ENCODE results near the gene RNASEH1.
A peak's percentile ranks its signal among the peaks of the same experiment; 100 is the strongest.
"Not testable (repeated sequence)": the region's sequence is repeated elsewhere in the genome, so short reads cannot be mapped to it uniquely, and the experiment has no call there.

The RNASEH1 gene

DNA sequence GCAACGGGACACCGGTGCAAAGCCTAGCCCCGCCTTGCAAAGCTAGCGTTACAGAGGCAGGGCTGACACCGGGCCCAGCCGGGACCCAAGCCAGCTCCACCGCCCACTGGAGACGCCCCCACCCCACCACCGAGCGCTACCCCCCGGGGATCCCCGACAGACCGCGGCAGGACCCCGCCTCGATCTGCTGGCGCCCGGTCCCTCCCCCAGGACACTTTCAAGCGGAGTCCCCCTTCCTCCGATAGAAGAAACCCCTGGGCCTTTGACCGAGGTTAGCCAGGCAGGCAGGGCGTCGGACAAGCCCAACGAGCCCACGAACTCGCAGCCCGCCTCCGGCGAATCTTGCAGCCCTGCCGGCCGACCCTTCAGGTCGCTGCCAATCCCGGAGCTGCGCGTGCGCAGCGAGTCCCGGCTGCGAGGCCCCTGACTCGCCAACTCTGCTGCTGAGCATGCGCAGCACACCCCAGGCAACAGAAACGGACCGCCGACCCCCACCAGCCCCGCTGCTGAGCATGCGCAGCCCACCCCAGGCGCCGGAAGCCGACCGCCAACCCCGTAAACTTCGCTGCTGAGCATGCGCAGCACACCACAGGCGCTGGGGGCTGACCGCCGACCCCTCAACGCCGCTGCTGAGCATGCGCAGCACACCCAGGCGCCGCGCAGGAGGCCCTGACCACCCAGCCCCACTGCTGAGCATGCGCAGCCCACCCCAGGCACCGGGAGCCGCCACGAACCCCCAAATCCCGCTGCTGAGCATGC, 39.5 kb downstream of the RNASEH1 start:
- DNase-seq (ENCODE audit: low spot score): peak; percentile 70

DNA sequence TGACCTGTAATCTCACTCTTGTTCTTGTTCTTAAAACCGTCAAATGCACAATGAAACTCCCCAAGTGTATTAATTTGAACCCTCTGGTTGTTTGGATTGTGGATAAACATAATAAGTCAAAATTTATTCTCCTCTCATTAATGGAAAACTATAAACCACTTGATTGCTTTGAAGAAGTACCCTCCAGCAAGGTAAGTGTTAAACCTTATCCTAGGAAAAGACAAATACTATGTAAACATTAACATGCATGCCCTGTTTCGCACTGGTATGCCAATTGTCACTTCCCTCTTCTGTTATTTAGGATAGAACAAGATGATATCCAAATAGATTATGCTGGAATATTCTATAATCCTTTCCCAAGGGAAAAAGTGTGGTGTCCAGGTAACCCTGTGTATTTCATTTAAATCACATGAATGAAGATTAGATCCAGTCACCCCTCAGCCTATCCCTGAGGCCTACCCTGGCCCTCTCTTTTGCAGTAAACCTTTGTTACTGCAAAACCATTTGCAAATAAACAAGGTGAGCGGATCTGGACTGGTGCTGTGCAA, 40.1 kb downstream of the RNASEH1 start:
- DNase-seq (ENCODE audit: low spot score): no peak

DNA sequence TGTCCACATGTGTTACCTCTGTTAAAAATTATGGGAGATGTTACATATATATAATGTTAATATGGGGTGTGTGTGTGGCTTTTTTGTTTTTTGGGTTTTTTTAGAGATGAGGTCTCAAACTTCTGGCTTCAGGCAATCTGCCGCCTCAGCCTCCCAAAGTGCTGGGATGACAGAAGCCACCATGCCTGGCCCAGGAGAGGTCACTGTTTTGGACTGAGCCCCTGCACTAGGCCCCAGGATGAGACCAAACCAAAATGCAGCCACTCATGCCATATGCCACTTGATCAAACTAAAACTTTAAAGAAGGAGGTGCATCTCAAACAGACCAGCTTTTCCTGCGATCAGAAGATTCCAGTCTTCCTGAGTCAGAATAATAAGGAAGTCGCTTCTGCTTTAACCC, 41.3 kb downstream of the RNASEH1 start:
- DNase-seq (ENCODE audit: low spot score): no peak

DNA sequence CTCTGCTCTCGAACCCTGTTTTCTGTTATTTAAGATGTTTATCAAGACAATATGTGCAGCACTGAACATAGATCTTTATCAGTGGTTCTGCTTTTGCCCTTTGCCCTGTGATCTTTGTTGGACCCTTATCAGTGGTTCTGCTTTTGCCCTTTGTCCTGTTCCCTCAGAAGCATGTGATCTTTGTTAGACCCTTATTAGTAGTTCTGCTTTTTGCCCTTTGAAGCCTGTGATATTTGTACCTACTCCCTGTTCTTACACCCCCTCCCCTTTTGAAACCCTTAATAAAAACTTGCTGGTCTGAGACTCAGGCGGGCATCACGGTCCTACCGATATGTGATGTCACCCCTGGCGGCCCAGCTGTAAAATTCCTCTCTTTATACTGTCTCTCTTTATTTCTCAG, 42.7 kb downstream of the RNASEH1 start:
- not testable (repeated sequence) for DNase-seq (ENCODE audit: low spot score)

DNA sequence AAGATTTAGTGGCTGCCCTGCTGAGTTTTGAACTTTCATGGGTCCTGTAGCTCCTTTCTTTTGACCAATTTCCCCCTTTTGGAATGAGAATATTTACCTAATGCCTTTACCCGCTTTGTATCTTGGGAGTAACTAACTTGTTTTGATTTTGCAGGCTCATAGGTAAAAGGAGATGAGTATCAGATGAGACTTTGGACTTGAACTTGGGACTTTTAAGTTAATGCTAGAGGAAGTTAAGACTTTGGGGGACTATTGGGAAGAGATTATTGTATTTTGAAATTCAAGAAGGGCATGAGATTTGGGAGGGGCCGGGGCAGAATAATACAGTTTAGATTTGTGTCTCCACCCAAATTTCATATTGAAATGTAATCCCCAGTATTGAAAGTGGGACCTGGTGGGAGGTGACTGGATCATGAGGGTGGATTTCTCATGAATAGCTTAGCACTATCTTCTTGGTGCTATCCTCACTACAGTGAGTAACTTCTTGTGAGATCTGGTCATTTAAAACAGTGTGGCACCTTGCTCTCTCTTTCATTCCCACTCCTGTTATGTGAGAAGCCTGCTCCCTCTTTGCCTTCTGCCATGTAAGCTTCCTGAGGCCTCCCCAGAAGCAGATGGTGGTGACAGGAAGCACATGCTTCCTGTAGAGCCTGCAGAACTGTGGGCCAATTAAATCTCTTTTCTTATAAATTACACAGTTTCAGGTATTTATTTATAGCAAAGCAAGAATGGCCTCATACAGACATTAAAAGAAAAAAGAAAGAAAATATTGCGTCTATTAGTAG, 44.9 kb downstream of the RNASEH1 start:
- DNase-seq (ENCODE audit: low spot score): no peak

DNA sequence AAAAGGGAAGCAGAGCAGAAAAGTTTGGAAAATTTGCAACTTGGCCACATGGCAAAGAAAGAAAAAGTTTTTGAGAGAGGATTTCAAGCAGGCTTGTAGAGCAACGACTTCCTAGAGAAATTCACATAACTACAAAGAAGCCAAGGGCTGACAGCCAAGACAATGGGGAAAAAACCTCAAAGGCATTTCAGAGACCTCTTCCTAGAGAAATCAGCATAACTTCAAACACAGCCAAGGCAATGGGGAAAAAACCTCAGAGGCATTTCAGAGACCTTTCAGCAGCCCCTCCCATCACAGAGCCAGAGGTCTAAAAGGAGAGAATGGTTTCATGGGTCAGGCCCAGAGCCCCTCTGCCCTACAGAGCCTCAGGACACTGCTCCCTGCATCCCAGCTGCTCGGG, 46.0 kb downstream of the RNASEH1 start:
- no peak for DNase-seq (ENCODE audit: low spot score)

DNA sequence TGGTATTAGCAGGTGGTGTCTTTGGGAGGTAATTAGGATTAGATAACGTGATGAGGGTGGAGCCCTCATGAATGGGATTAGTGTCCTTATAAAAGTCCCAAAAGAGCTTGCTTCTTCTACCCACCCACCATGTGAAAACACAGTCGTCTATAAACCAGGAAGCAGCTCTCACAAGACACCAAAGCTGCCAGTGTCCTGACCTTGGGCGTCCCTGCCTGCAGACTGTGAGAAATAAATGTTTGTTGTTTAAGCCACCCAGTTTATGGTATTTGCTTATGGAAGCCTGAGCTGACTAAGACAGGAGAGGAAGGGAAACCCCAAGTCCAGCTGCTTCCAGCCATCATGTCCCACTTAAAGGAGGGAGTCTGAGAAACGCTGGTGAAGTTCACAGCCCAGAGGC, 52.4 kb downstream of the RNASEH1 start:
- no peak for DNase-seq (ENCODE audit: low spot score)

DNA sequence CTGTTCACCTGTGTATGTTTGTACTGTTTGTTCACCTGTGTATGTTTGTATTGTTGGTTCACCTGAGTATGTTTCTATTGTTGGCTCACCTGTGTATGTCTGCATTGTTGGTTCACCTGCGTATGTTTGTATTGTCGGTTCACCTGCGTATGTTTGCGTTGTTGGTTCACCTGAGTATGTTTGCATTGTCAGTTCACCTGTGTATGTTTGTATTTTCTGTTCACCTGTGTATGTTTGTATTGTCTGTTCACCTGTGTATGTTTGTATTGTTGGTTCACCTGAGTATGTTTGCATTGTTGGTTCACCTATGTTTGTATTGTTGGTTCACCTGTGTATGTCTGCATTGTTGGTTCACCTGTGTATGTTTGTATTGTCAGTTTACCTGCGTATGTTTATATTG, 53.4 kb downstream of the RNASEH1 start:
- DNase-seq (ENCODE audit: low spot score): no peak

DNA sequence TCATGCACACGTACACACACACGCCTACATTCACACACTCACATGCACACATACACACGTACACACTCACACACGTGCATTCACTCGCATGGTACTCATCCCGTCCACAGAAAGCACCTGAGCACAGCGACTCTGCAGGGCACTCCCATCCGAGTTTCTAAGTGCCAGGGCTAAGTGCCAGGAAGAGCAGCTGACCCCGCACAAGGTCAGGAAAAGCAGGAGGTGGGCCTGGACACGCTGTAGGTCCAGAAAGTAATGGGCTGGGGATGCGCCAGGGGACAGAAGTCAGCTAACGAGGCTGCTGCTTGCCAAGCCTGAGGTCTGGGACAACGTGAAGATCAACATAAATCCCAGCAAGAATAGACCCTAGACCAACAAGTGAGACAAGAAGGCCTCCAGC, 54.6 kb downstream of the RNASEH1 start:
- no peak for DNase-seq (ENCODE audit: low spot score)

DNA sequence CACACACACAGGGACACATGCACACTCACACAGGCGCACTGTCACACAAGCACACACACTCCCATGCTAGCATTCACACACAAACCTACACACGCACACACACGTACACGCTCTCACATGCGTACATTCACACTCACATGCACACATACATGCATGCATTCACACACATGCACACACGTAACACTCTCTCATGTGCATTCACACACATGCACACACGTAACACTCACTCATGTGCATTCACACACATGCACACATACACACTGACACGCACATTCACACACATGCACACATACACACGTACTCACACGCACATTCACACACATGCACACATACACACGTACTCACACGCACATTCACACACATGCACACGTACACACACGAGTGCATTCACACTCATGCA, 55.1 kb downstream of the RNASEH1 start:
- no peak for DNase-seq (ENCODE audit: low spot score)

DNA sequence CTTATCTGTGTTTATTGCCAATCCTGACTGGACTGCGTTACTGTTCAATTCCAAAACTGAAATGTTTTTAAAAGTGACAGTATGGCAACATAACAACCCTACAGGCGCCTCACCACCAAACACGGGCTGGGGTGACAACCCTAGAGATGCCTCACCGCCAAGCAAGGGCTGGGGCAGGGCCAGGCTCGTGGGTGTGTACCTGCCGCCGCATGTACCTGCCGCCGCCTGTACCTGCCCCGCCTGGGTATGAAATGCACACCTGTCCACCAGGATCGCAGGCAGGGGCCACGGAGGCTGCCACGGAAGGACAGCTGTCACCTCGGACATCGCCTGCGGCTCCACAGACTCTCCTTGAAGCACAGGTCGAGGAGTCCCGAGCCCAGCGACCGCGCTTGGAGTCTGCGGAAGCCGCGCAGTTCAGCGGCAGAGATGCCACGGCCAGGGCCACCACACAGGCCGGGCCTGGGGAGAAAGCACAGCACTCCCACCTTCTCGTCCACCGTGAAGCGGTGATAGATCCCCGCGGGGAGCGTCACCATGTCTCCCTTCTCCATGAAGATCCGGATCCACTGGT, 57.7 kb downstream of the RNASEH1 start:
- no peak for DNase-seq (ENCODE audit: low spot score)

DNA sequence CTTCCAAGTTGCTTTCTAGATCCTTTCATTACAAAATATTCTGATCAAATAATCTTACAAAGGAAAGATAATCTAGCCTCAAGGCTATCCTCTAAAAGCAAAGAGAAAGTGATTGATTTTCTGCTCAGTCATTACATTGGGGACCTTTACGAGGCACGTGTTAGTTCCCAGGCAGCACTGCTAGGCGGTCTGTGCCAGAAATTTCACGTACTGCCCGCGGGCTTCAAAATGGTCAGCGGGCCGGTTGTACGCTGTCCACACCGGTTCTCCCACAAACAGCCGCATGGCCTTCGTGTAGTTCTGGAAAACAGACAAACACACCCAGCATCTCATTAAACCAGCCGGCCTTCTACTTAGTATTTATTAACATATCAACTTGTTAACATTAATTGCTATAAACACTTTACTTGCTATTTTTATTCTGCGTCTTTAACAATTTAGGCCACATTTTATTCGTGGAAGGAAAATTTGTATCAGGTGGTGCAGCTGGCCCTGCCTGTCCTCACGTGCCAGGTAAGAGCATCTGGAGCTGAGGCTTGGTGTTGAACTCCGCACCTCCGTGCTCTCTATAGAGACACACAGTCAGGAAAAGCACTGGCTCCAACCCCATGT, 59.2 kb downstream of the RNASEH1 start:
- no peak for DNase-seq (ENCODE audit: low spot score)

DNA sequence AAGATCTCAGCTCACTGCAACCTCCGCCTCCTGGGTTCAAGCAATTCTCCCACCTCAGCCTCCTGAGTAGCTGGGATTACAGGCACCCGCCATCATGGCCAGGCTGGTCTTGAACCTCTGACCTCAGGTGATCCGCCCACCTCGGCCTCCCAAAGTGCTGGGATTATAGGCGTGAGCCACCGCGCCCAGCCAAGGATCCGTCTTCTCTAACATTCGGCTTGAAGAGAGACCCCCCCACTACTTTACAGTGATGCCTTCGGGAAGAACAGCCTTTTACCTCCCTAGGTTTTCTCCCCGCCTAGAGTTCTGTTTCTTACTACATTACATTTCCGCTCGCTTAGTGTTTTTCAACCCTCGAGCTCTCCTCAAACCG, 61.4 kb downstream of the RNASEH1 start:
- DNase-seq (ENCODE audit: low spot score): not testable (repeated sequence)

All from hematopoietic multipotent progenitor cell treated with erythropoietin and hydrocortisone succinate and interleukin-3 and kit ligand, for 15 days (in vitro differentiated cells).